ENCODE measurements around the gene ABO.

GRCh38 chr9:133249337-133249736 is 25.7 kb downstream of the ABO start:
- TF ChIP-seq, protein P1, sequence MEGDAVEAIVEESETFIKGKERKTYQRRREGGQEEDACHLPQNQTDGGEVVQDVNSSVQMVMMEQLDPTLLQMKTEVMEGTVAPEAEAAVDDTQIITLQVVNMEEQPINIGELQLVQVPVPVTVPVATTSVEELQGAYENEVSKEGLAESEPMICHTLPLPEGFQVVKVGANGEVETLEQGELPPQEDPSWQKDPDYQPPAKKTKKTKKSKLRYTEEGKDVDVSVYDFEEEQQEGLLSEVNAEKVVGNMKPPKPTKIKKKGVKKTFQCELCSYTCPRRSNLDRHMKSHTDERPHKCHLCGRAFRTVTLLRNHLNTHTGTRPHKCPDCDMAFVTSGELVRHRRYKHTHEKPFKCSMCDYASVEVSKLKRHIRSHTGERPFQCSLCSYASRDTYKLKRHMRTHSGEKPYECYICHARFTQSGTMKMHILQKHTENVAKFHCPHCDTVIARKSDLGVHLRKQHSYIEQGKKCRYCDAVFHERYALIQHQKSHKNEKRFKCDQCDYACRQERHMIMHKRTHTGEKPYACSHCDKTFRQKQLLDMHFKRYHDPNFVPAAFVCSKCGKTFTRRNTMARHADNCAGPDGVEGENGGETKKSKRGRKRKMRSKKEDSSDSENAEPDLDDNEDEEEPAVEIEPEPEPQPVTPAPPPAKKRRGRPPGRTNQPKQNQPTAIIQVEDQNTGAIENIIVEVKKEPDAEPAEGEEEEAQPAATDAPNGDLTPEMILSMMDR (IDR thresholded peaks at IDR 0.05), result no peak
- TF ChIP-seq POLR2A (IDR thresholded peaks at IDR 0.05), result no peak
